Effector memory CD4-positive, alpha-beta T cell (primary cell): ENCODE results near the gene DAPK1.

Source experiments
- DNase-seq, 3 donors: peaks; one replicate each; pipeline ENCODE4 v3.0.0-alpha.2; 2020
- H3K27ac ChIP-seq: 2 replicates; pipeline ENCODE4 v1.7.0; 2013; ENCODE audit warnings: mild to moderate bottlenecking, low read length, moderate library complexity; ENCODE audit not compliant: insufficient read depth, poor library complexity, severe bottlenecking
- H3K27me3 ChIP-seq: replicated peaks from 2 replicates; pipeline ENCODE4 v1.7.0; 2013; ENCODE audit warnings: mild to moderate bottlenecking, low read length; ENCODE audit not compliant: insufficient read depth, control insufficient read depth, poor library complexity, severe bottlenecking
- H3K36me3 ChIP-seq: 2 replicates; pipeline ENCODE4 v1.7.0; 2013; ENCODE audit warnings: mild to moderate bottlenecking, low read length, moderate library complexity; ENCODE audit not compliant: control insufficient read depth, insufficient read depth
- H3K4me1 ChIP-seq: 2 replicates; pipeline ENCODE4 v1.7.0; 2013; ENCODE audit warnings: low read length, mild to moderate bottlenecking; ENCODE audit not compliant: control insufficient read depth, insufficient read depth, poor library complexity, severe bottlenecking
- H3K4me3 ChIP-seq: 2 replicates; pipeline ENCODE4 v1.7.0; 2013; ENCODE audit warnings: low read length, low read depth, mild to moderate bottlenecking; ENCODE audit not compliant: insufficient read depth, poor library complexity, severe bottlenecking
- H3K9me3 ChIP-seq: 2 replicates; pipeline ENCODE4 v1.7.0; 2013; ENCODE audit warnings: mild to moderate bottlenecking, low read length, moderate library complexity; ENCODE audit not compliant: control insufficient read depth

DAPK1 gene

DNA sequence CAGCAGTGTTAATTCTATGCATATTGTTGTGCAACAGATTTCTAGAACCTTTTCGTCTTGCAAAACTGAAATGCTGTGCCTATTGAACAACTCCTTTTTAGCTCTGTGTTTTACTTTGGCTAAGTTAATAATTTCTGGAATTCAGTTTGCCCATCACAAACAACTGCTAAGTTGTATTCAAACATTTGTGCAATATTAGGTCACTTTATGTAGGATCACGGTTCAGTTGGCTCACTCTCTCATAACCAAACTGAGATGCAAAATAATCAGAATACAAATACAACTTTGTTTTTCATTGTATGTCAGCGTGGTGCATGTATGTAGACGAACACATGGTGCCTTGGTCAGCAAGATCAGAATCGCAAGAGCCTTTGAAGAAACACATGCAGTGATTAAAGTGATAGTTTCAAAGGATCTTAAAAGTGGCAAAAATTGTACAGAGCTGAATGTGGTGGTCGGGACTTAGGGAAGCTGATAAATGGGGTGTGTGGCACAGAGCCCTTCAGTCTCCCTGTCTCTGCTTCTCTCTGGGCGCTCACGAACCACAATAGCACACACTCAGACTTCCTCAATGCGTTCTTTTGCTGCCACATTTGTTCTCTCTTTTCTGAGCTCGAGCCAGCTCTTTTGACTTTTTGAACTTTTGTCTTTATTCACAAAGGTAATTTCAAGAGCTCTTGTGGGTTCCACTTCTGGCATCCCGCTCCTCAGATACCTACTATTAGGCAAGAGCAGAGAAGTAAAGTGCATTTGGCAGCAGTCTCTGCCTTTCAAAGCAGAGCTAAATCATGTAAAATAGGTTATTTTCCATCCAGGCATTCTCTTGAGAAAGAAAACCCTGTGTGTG, 115.8 kb downstream of the DAPK1 start:
- H3K27ac ChIP-seq = no peak overlapping the region
- no peak for DNase-seq
- no peaks in the 10 kb centered on the region for H3K36me3 ChIP-seq
- no peaks in the 10 kb centered on the region for H3K9me3 ChIP-seq
- H3K4me1 ChIP-seq = no peaks in the 10 kb centered on the region
- H3K4me3 ChIP-seq = no peak overlapping the region
- no peaks in the 10 kb centered on the region for H3K27me3 ChIP-seq

DNA sequence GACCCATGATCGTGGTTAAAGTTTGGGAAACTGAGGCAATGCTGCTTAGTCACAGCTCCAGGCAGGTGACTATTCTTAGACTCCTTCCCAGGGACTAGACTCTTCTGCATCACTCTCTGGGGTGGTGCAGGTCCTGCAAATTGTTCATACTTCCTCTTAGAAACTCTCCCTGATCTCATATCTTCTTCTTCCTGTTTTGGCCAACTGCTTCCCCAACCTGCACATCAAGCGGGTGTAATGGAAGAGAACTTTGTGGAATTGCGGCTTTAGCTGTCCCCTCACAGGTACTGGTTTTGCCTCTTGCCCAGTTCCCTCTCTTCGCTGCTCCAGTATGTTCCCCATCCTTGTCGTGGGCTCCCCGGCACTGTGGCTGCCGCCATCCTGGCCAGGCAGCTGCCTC, 116.7 kb downstream of the DAPK1 start:
- H3K4me1 ChIP-seq = no peaks in the 10 kb centered on the region
- H3K36me3 ChIP-seq = no peaks in the 10 kb centered on the region
- H3K9me3 ChIP-seq = no peaks in the 10 kb centered on the region
- H3K27me3 ChIP-seq = no peaks in the 10 kb centered on the region
- DNase-seq = no peak
- H3K27ac ChIP-seq = no peak overlapping the region
- no peak overlapping the region for H3K4me3 ChIP-seq

DNA sequence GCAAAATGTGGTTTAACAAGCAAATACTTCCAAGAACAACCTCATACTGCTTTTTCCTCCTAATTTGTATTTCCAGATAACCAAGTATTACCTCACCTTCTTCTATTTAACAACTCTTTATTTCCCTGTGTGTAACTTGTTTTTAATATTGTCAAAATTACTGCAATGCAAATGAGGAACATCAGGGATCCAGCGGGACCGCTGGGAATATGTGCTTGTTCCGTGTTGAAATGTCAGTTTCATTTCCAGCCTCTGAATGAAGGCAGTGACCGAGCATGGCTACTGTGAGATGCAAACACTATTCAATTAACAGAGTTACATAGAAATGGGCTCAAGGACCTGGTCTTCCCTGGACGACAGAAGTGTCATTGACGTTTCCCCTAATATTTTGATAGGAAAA, 117.5 kb downstream of the DAPK1 start:
- Histone ChIP-seq H3K4me1 (no peaks in the 10 kb centered on the region), H3K27me3 (no peaks in the 10 kb centered on the region), H3K9me3 (no peaks in the 10 kb centered on the region), H3K4me3 (no peak overlapping the region), H3K27ac (no peak overlapping the region), H3K36me3 (no peaks in the 10 kb centered on the region)
- no peak for DNase-seq

GRCh38 chr9:87615547-87616148, 118.0 kb downstream of the DAPK1 start:
- Histone ChIP-seq H3K4me3 (no peak overlapping the region), H3K27me3 (no peaks in the 10 kb centered on the region), H3K36me3 (no peaks in the 10 kb centered on the region), H3K27ac (no peak overlapping the region), H3K9me3 (no peaks in the 10 kb centered on the region), H3K4me1 (no peaks in the 10 kb centered on the region)
- no peak for DNase-seq

DNA sequence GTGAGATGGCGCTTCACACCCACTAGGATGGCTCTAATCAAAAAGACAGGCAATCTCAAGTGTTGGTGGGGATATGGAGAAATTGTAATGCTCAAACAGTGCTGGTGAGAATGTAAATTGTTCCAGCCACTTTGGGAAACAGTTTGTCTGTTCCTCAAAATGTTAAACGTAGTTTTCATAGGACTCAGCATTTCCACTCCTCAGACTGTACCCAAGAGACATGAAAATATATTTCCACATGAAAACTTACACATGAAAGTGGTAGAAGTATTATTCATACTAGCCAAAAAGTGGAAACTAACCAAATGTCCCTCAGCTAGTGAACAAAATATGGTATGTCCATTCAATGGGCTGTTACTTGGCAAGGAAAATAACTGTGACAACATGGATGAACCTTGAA, 120.6 kb downstream of the DAPK1 start:
- no peak overlapping the region for H3K4me3 ChIP-seq
- H3K9me3 ChIP-seq = no peaks in the 10 kb centered on the region
- no peak overlapping the region for H3K27ac ChIP-seq
- H3K36me3 ChIP-seq = no peaks in the 10 kb centered on the region
- no peak for DNase-seq
- no peaks in the 10 kb centered on the region for H3K27me3 ChIP-seq
- no peaks in the 10 kb centered on the region for H3K4me1 ChIP-seq

DNA sequence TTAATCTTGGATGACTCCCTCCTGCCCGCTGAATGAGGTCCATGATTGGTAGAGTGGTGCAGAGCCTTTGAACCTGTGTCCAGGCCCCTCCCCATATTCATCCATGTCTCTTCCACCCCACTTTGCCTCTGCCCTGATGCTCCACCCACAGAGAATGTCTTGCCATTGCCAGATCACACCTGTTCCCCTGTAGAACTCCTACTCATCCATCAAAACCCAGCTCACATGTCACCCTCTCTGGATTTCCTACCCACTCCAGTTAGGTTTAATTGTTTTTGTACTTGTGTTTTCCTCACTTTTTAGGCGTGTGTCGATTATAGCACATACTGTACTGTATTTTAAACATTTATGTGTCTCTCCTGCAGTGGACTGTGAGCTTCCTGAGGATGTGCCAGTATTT, 121.3 kb downstream of the DAPK1 start:
- Histone ChIP-seq H3K36me3 (no peaks in the 10 kb centered on the region), H3K9me3 (no peaks in the 10 kb centered on the region), H3K4me3 (no peak overlapping the region), H3K27me3 (no peaks in the 10 kb centered on the region), H3K4me1 (no peaks in the 10 kb centered on the region), H3K27ac (no peak overlapping the region)
- DNase-seq = no peak

- Histone ChIP-seq H3K27me3 (no peaks in the 10 kb centered on the region), H3K36me3 (no peaks in the 10 kb centered on the region), H3K9me3 (no peaks in the 10 kb centered on the region), H3K4me1 (no peaks in the 10 kb centered on the region), H3K4me3 (no peak overlapping the region), H3K27ac (no peak overlapping the region)
- no peak for DNase-seq
Observed at GRCh38 chr9:87619346-87619745, 121.7 kb downstream of the DAPK1 start.

DNA sequence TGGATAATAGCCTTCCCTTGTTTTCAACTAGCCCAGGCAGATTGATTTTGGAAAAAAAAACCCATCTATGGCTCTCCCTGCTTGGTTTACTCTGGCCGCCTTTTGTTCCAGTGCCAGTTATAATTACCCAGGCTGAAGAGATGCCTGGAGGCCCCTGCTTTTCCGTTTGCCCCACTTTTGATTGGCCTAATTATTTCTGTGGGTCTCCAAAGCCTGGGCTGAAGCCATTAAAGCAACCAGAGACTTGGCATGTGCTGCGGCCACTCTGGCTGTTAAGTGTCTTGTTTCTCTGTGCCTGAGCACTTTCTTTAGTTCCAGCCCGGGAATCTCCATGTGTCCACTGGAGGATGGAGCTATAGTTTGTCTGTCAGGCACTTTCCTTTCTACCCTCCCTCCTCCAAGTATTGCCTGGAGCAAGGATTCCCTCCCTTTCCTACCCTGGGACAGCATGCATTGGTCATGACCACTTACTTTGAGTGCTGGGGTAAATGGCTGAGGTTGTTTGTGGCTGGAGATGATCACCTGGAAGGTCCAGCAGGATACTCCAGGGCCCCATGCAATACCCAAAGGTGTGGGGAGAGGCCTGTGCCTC, 123.2 kb downstream of the DAPK1 start:
- no peaks in the 10 kb centered on the region for H3K36me3 ChIP-seq
- H3K27me3 ChIP-seq = no peaks in the 10 kb centered on the region
- no peaks in the 10 kb centered on the region for H3K4me1 ChIP-seq
- H3K4me3 ChIP-seq = no peak overlapping the region
- no peak overlapping the region for H3K27ac ChIP-seq
- H3K9me3 ChIP-seq = no peaks in the 10 kb centered on the region
- DNase-seq = no peak

- H3K27me3 ChIP-seq = no peaks in the 10 kb centered on the region
- no peak for DNase-seq
- H3K4me3 ChIP-seq = no peak overlapping the region
- H3K4me1 ChIP-seq = no peaks in the 10 kb centered on the region
- H3K36me3 ChIP-seq = no peaks in the 10 kb centered on the region
- H3K27ac ChIP-seq = no peak overlapping the region
- H3K9me3 ChIP-seq = no peaks in the 10 kb centered on the region
Observed at GRCh38 chr9:87622098-87622497, 124.4 kb downstream of the DAPK1 start.

DNA sequence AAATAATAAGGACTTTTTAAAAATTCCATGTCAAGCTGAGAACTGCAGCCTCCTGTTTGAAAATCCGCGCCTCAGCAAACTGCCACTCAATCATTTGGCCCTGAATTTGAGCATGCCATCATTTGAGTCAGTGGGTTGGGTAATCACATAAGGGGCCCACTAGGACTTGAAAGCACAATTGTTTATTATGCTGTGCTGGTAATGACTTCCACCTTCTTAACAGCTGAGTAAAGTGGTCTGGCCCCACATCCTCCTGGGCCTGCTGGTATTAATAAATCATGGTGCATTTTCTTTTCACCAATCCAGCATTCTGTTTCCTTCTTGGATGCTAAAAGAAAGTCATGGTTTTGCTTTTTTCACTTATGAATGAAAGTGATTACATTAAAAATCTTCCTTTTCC, 125.3 kb downstream of the DAPK1 start:
- H3K36me3 ChIP-seq = no peaks in the 10 kb centered on the region
- no peak for DNase-seq
- H3K9me3 ChIP-seq = no peaks in the 10 kb centered on the region
- no peaks in the 10 kb centered on the region for H3K4me1 ChIP-seq
- no peak overlapping the region for H3K27ac ChIP-seq
- no peaks in the 10 kb centered on the region for H3K27me3 ChIP-seq
- H3K4me3 ChIP-seq = no peak overlapping the region
